Measurements from ENCODE around the gene COPS7B.

- TF ChIP-seq, protein P1, sequence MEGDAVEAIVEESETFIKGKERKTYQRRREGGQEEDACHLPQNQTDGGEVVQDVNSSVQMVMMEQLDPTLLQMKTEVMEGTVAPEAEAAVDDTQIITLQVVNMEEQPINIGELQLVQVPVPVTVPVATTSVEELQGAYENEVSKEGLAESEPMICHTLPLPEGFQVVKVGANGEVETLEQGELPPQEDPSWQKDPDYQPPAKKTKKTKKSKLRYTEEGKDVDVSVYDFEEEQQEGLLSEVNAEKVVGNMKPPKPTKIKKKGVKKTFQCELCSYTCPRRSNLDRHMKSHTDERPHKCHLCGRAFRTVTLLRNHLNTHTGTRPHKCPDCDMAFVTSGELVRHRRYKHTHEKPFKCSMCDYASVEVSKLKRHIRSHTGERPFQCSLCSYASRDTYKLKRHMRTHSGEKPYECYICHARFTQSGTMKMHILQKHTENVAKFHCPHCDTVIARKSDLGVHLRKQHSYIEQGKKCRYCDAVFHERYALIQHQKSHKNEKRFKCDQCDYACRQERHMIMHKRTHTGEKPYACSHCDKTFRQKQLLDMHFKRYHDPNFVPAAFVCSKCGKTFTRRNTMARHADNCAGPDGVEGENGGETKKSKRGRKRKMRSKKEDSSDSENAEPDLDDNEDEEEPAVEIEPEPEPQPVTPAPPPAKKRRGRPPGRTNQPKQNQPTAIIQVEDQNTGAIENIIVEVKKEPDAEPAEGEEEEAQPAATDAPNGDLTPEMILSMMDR (IDR thresholded peaks at IDR 0.05 in 8 of 11, conservative IDR thresholded peaks at IDR 0.05 in 3 of 11): no peak
- no peak for TF ChIP-seq POLR2A (IDR thresholded peaks at IDR 0.05)
Observed at GRCh38 chr2:231821908-231822307, 35.7 kb downstream of the COPS7B start.

All from spleen (tissue), 7 donors.